Measurements from ENCODE around the gene KDM8. TPM values are rescaled to one million over a fixed set of nuclear protein-coding genes. Genes with fewer than 3 reads are reported as not detected.

KDM8 gene
- total RNA-seq = 4.6 and 5.2 TPM in 2 replicates

GRCh38 chr16:27203507-27204311, at the start of gene KDM8:
Gene KDM8, plus strand, starts transcription at chr16:27203526. Its CDS starts 6,598 bp downstream, at chr16:27210124.

GRCh38 chr16:27268376-27269299, 65.3 kb downstream of the KDM8 start, which contains the start of gene NSMCE1:
Gene NSMCE1, minus strand, starts transcription at chr16:27268772. Its CDS starts 11,202 bp downstream, at chr16:27257570.

Other genes starting within 250 kb of the KDM8 start
- gene C16orf82, start 136.6 kb upstream of the KDM8 start, total RNA-seq = not detected in 2 replicates
- gene NSMCE1, start 65.2 kb downstream of the KDM8 start, total RNA-seq = 40.4 and 47.7 TPM in 2 replicates
- 40.6 and 47.0 TPM in 2 replicates for gene IL4R, start 110.4 kb downstream of the KDM8 start, total RNA-seq
- gene IL21R, start 198.6 kb downstream of the KDM8 start, total RNA-seq = 0.29 and 0.33 TPM in 2 replicates